ENCODE measurements around the gene SH2D2A. TPM values are rescaled to one million over a fixed set of nuclear protein-coding genes. Genes with fewer than 3 reads are reported as not detected.

The SH2D2A gene
- total RNA-seq, 2 experiments from 2014 or later, result 51.6 to 51.8 TPM

- Histone ChIP-seq H3K4me3 (ENCODE audit: low read length) (no peak overlapping the region), H3K9me3 (ENCODE audit: control insufficient read depth in 1 of 2, insufficient read depth in 1 of 2, low read length in 2 of 2) (no peaks in the 10 kb centered on the region), H3K36me3 (ENCODE audit: insufficient read depth, low read length) (peaks cover 91% of the 10 kb centered on the region), H3K27ac (ENCODE audit: low read depth in 1 of 2, low read length in 2 of 2) (no peak overlapping the region), H3K4me1 (ENCODE audit: insufficient read depth, low read length) (peaks cover 21% of the 10 kb centered on the region), H3K27me3 (ENCODE audit: control insufficient read depth in 1 of 2, insufficient read depth in 2 of 2, low read length in 2 of 2) (no peaks in the 10 kb centered on the region)
- ATAC-seq (ENCODE audit: poor library complexity) (peak; percentile 92), DNase-seq (peak in 13 of 14 experiments; percentile 26 to 84 (median 58))
- peak overlapping the region; percentile 5 for H3K27ac Mint-ChIP-seq
- H3K27me3 Mint-ChIP-seq, result no peaks in the 10 kb centered on the region
- POLR2A ChIA-PET, result interaction anchor here (1.4 to 2.0 kb wide), 2 partner anchors 62 to 64 kb away, joined by 4 to 8 read pairs; partner anchors contain the start of gene INSRR
- H3K4me3 Mint-ChIP-seq, result no peak overlapping the region
- peak; percentile 79 for TF ChIP-seq CTCF (IDR thresholded peaks at IDR 0.05)
- peaks cover 83% of the 10 kb centered on the region for H3K36me3 Mint-ChIP-seq (ENCODE audit: low read depth)
- H3K9me3 Mint-ChIP-seq, result no peaks in the 10 kb centered on the region
- CTCF ChIA-PET, result interaction anchor here (0.8 to 7.6 kb wide), 10 partner anchors 11 to 130 kb away, joined by 3 to 87 read pairs (median 6); partner anchors contain the start of gene NTRK1
- peaks cover 8% of the 10 kb centered on the region for H3K4me1 Mint-ChIP-seq (ENCODE audit: low read depth)
- intact Hi-C loops (cut with DNase I, micrococcal nuclease), result loop anchor here (1.0 to 5.0 kb wide), 4 partner anchors 63 to 131 kb away; partner anchors contain the start of gene NTRK1 (in 2 of the 2)
Observed at GRCh38 chr1:156797212-156797871, 19.3 kb downstream of the SH2D2A start.

DNA sequence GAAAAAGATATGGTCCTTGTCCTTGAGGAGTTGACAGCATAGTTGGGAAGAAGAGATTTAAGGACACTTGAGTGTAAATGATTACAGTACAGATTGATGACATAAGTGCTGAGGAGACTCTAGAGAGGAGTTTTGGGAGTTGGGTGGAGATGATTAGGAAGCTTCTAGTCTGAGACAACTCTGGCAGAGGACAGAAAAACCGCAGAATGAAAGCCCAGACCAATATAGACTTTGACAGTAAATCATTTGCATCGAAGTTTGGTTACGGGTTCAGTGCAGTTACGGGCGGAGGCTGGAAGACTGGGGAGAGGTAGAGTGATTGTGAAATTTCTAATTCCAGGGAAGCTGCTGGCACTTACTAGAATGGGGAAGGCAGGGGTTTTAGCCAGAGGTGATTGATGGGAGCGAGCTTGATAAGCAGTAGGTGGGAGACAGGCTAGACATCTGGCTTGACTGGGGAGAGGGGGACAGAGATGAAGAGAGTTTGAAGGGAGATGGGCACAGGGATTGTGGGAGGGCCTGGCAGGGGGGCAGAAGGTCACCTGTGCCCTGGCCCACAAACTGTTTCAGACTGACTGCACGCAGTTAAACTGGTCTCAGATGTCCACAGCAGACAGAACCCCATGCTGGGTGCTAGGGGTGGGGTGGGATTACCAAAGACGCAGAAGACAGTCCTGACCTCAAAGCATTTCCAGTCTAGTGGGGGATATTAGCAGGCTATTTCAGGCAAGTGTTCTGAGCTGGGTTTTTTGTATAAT lies 20.1 kb downstream of the SH2D2A start:
- Mint-ChIP-seq H3K4me3 (no peak overlapping the region), H3K36me3 (ENCODE audit: low read depth) (peaks cover 89% of the 10 kb centered on the region), H3K27me3 (no peaks in the 10 kb centered on the region), H3K4me1 (ENCODE audit: low read depth) (peaks cover 6% of the 10 kb centered on the region), H3K27ac (no peak overlapping the region), H3K9me3 (no peaks in the 10 kb centered on the region)
- peaks cover 14% of the 10 kb centered on the region for H3K4me1 ChIP-seq (ENCODE audit: insufficient read depth, low read length)
- no peak overlapping the region for H3K4me3 ChIP-seq (ENCODE audit: low read length)
- no peak for ATAC-seq (ENCODE audit: poor library complexity)
- ChIA-PET CTCF (interaction anchor here (0.8 to 7.6 kb wide), 7 partner anchors 17 to 131 kb away, joined by 3 to 87 read pairs (median 6); partner anchors contain the start of gene NTRK1), POLR2A (interaction anchor here (1.4 to 2.0 kb wide), 2 partner anchors 63 to 65 kb away, joined by 4 to 8 read pairs; partner anchors contain the start of gene INSRR)
- no peaks in the 10 kb centered on the region for H3K27me3 ChIP-seq (ENCODE audit: control insufficient read depth in 1 of 2, insufficient read depth in 2 of 2, low read length in 2 of 2)
- no peaks in the 10 kb centered on the region for H3K9me3 ChIP-seq (ENCODE audit: control insufficient read depth in 1 of 2, insufficient read depth in 1 of 2, low read length in 2 of 2)
- TF ChIP-seq CTCF (IDR thresholded peaks at IDR 0.05), result no peak
- intact Hi-C loops (cut with DNase I, micrococcal nuclease), result loop anchor here (1.0 to 5.0 kb wide), 4 partner anchors 64 to 132 kb away; partner anchors contain the start of gene NTRK1 (in 2 of the 2)
- H3K36me3 ChIP-seq (ENCODE audit: insufficient read depth, low read length), result peaks cover 93% of the 10 kb centered on the region
- no peak overlapping the region for H3K27ac ChIP-seq (ENCODE audit: low read depth in 1 of 2, low read length in 2 of 2)
- no peak for DNase-seq

DNA sequence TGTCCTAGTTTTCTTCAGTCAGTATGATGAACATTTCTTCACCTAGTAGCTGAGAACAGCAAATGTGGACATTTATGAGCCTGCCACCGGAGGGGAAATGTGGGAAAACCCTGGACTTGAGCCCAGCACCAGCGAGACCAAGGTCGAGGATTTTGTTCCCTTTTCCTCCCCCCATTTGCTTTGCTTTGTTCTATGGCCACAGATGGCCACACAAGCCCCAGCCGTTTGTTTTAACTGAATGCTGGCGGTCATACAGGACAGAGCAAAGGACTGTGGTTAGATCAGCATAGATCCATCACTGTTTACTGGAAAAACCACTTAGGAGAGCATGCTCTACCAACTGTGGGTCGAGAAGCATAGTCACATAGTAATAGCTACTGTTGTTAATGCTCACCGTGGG lies 20.9 kb downstream of the SH2D2A start:
- H3K9me3 Mint-ChIP-seq, result no peaks in the 10 kb centered on the region
- H3K4me1 ChIP-seq (ENCODE audit: insufficient read depth, low read length), result peaks cover 7% of the 10 kb centered on the region
- H3K36me3 ChIP-seq (ENCODE audit: insufficient read depth, low read length), result peaks cover 93% of the 10 kb centered on the region
- ATAC-seq (ENCODE audit: poor library complexity) (no peak), DNase-seq (no peak)
- H3K27me3 ChIP-seq (ENCODE audit: control insufficient read depth in 1 of 2, insufficient read depth in 2 of 2, low read length in 2 of 2), result no peaks in the 10 kb centered on the region
- intact Hi-C loops (cut with DNase I, micrococcal nuclease), result loop anchor here in 1 of 2 experiments (5.0 kb wide), 1 partner anchor 132 kb away; no protein-coding TSS in a partner anchor
- no peaks in the 10 kb centered on the region for H3K27me3 Mint-ChIP-seq
- H3K4me1 Mint-ChIP-seq (ENCODE audit: low read depth), result no peaks in the 10 kb centered on the region
- CTCF ChIA-PET, result interaction anchor here (0.7 to 7.6 kb wide), 6 partner anchors 18 to 132 kb away, joined by 3 to 87 read pairs (median 4); partner anchors contain the start of gene NTRK1
- H3K27ac ChIP-seq (ENCODE audit: low read depth in 1 of 2, low read length in 2 of 2), result no peak overlapping the region
- H3K36me3 Mint-ChIP-seq (ENCODE audit: low read depth), result peaks cover 89% of the 10 kb centered on the region
- H3K4me3 Mint-ChIP-seq, result no peak overlapping the region
- H3K27ac Mint-ChIP-seq, result no peak overlapping the region
- H3K4me3 ChIP-seq (ENCODE audit: low read length), result no peak overlapping the region
- no peak for TF ChIP-seq CTCF (IDR thresholded peaks at IDR 0.05)
- POLR2A ChIA-PET, result interaction anchor here (1.4 kb wide), 1 partner anchor 66 kb away, joined by 4 read pairs; no protein-coding TSS in a partner anchor
- H3K9me3 ChIP-seq (ENCODE audit: control insufficient read depth in 1 of 2, insufficient read depth in 1 of 2, low read length in 2 of 2), result no peaks in the 10 kb centered on the region

Measured in CD4-positive, alpha-beta T cell (primary cell).